GM19240 (cell line): ENCODE results near the gene RTN4RL2.

Experiments
- DNase-seq: peaks from one replicate; pipeline ENCODE4 v3.0.0; 2011; ENCODE audit warnings: low spot score; ENCODE audit not compliant: insufficient read length

The RTN4RL2 gene

GRCh38 chr11:57499983-57500461, 39.7 kb downstream of the RTN4RL2 start:
- DNase-seq, result no peak

GRCh38 chr11:57500515-57500914, 40.2 kb downstream of the RTN4RL2 start:
- no peak for DNase-seq

- DNase-seq, result no peak
These were observed 40.6 kb downstream of the RTN4RL2 start for GRCh38 chr11:57500926-57501325.

GRCh38 chr11:57501953-57502352, 41.6 kb downstream of the RTN4RL2 start:
- no peak for DNase-seq

GRCh38 chr11:57502376-57502775, 42.0 kb downstream of the RTN4RL2 start:
- no peak for DNase-seq

GRCh38 chr11:57502870-57503269, 42.5 kb downstream of the RTN4RL2 start:
- no peak for DNase-seq

GRCh38 chr11:57504511-57504910, 44.2 kb downstream of the RTN4RL2 start:
- DNase-seq, result no peak

- no peak for DNase-seq
These were observed 46.2 kb downstream of the RTN4RL2 start for GRCh38 chr11:57506522-57506921.

GRCh38 chr11:57508341-57509170, 48.2 kb downstream of the RTN4RL2 start:
- DNase-seq, result no peak

- no peak for DNase-seq
These were observed 51.6 kb downstream of the RTN4RL2 start for GRCh38 chr11:57511741-57512430.

- no peak for DNase-seq
These were observed 52.5 kb downstream of the RTN4RL2 start for GRCh38 chr11:57512646-57513451.

GRCh38 chr11:57513452-57513795, 53.1 kb downstream of the RTN4RL2 start:
- no peak for DNase-seq

- no peak for DNase-seq
These were observed 53.7 kb downstream of the RTN4RL2 start for GRCh38 chr11:57513911-57514537.

- no peak for DNase-seq
These were observed 54.4 kb downstream of the RTN4RL2 start for GRCh38 chr11:57514538-57515331.

GRCh38 chr11:57515332-57516060, 55.2 kb downstream of the RTN4RL2 start, which contains the start of gene SLC43A1:
Gene SLC43A1, minus strand, starts transcription at chr11:57515702. Its CDS starts 1,591 bp downstream, at chr11:57514111.
- DNase-seq, result peak; percentile 26

- no peak for DNase-seq
These were observed 55.7 kb downstream of the RTN4RL2 start for GRCh38 chr11:57516061-57516443.

GRCh38 chr11:57521116-57521515, 60.8 kb downstream of the RTN4RL2 start:
- DNase-seq, result no peak

GRCh38 chr11:57523419-57523818, 63.1 kb downstream of the RTN4RL2 start:
- no peak for DNase-seq
